Common myeloid progenitor, CD34-positive (primary cell): ENCODE data around the gene WNK2.

Experiments
- CTCF ChIA-PET: fragments of 350-600 bp; sonication (Branson Sonifier 250); formaldehyde crosslinking; loops from one replicate; lab custom pipeline; 2021; ENCODE audit warnings: antibody characterized with exemption; lab: Charles Lee
- POLR2A ChIA-PET: fragments of 350-600 bp; sonication (Branson Sonifier 250); formaldehyde crosslinking; loops from one replicate; lab custom pipeline; 2021; ENCODE audit warnings: antibody characterized with exemption; lab: Charles Lee
- DNase-seq, 3 donors: peaks; one replicate each; pipeline versions ENCODE4 v3.0.0 to v3.0.0-alpha.2; 2013
- H3K27ac ChIP-seq, 2 experiments: 1 replicate in 1 of 2; 2 replicates in 1 of 2; pipeline ENCODE4 v1.7.0; 2013; ENCODE audit warnings: inconsistent platforms in 2 of 2, low read length in 2 of 2, mild to moderate bottlenecking in 2 of 2, low read depth in 1 of 2, moderate library complexity in 1 of 2; ENCODE audit not compliant: severe bottlenecking in 2 of 2, insufficient read depth in 1 of 2, poor library complexity in 1 of 2
- H3K27me3 ChIP-seq, 5 experiments: replicated peaks in 2 of 5; 1 replicate in 3 of 5; 2 replicates in 2 of 5; pipeline versions ENCODE4 v1.6.1 to v1.7.0; 2013; ENCODE audit warnings: low read length in 4 of 5, mild to moderate bottlenecking in 2 of 5, moderate library complexity in 2 of 5, inconsistent platforms in 1 of 5; ENCODE audit not compliant: insufficient read depth in 5 of 5, control insufficient read depth in 4 of 5
- H3K36me3 ChIP-seq, 4 experiments: 1 replicate in 2 of 4; 2 replicates in 2 of 4; pipeline versions ENCODE4 v1.6.1 to v1.7.0; 2013; ENCODE audit warnings: low read length in 3 of 4, control low read depth in 1 of 4, mild to moderate bottlenecking in 1 of 4; ENCODE audit not compliant: control insufficient read depth in 4 of 4, insufficient read depth in 4 of 4
- H3K4me1 ChIP-seq, 4 experiments: 1 replicate in 3 of 4; 2 replicates in 1 of 4; pipeline versions ENCODE4 v1.6.1 to v1.7.1; 2013; ENCODE audit warnings: low read length in 3 of 4, mild to moderate bottlenecking in 3 of 4, control low read depth in 1 of 4, inconsistent platforms in 1 of 4, moderate library complexity in 1 of 4; ENCODE audit not compliant: control insufficient read depth in 4 of 4, insufficient read depth in 4 of 4; ENCODE audit errors: control extremely low read depth in 1 of 4
- H3K4me3 ChIP-seq, 7 experiments: 1 replicate in 4 of 7; 2 replicates in 3 of 7; pipeline versions ENCODE4 v1.5.1 to v1.7.0; 2013; ENCODE audit warnings: mild to moderate bottlenecking in 7 of 7, low read length in 6 of 7, moderate library complexity in 6 of 7, inconsistent platforms in 2 of 7, low read depth in 2 of 7, control low read depth in 1 of 7; ENCODE audit not compliant: insufficient read depth in 4 of 7, control insufficient read depth in 1 of 7; ENCODE audit errors: extremely low read depth in 1 of 7
- H3K9me3 ChIP-seq, 5 experiments: 1 replicate in 4 of 5; 2 replicates in 1 of 5; pipeline versions ENCODE4 v1.6.1 to v1.7.1; 2013; ENCODE audit warnings: low read length in 4 of 5, mild to moderate bottlenecking in 2 of 5, inconsistent platforms in 1 of 5, low read depth in 1 of 5, moderate library complexity in 1 of 5; ENCODE audit not compliant: control insufficient read depth in 4 of 5, insufficient read depth in 2 of 5; ENCODE audit errors: control extremely low read depth in 1 of 5
- WGBS: methylation state at CpG from one replicate; pipeline ENCODE4 v1.1.5; 2013; ENCODE audit not compliant: insufficient coverage; 5-methylcytosine and 5-hydroxymethylcytosine counted together

Gene WNK2

DNA sequence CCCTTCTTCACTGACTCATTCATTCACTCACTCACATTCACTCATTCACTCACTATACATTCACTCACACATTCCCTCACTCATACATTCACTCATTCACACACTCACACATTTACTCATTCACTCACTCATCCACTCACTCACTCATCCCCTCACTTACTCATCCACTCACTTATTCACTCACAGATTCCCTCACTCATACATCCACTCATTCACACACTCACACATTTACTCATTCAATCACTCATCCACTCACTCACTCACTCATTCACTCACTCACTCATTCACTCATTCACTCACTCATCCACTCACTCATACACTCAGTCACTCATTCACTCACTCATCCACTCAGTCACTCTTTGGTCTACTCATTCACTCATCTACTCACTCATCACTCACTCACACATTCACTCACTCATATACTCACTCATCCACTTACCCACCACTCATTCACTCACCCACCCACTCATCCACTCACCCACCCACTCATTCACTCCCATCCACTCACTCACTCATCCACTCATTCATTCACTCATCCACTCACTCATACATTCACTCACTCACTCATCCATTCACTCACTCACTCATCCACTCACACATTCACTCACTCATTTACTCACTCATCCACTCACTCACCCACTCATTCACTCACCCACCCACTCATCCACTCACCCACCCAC is 27.2 kb downstream of the WNK2 start:
- CTCF ChIA-PET = no interaction called here
- no peak overlapping the region for H3K4me3 ChIP-seq
- peaks cover 1 to 8% (median 5%) of the 10 kb centered on the region in 5 experiments for H3K9me3 ChIP-seq
- POLR2A ChIA-PET = no interaction called here
- DNase-seq = no peak
- H3K36me3 ChIP-seq = no peaks in the 10 kb centered on the region
- no peak overlapping the region for H3K27ac ChIP-seq
- no peaks in the 10 kb centered on the region for H3K4me1 ChIP-seq
- H3K27me3 ChIP-seq = peaks cover 0 to 2% (median 0%) of the 10 kb centered on the region in 5 experiments

DNA sequence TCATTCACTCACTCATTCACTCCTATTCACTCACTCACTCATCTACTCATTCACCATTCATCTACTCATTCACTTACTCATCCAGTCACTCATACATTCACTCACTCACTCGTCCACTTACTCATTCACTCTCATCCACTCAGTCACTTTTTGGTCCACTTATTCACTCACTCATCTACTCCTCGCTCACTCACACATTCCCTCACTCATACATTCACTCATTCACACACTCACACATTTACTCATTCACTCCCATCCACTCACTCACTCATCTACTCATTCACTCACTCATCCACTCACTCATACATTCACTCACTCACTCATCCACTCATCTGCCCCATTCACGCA is 27.7 kb downstream of the WNK2 start:
- Histone ChIP-seq H3K27me3 (peaks cover 0 to 2% (median 0%) of the 10 kb centered on the region in 5 experiments), H3K9me3 (peaks cover 3 to 8% (median 7%) of the 10 kb centered on the region in 5 experiments), H3K4me3 (no peak overlapping the region), H3K27ac (no peak overlapping the region), H3K4me1 (no peaks in the 10 kb centered on the region), H3K36me3 (no peaks in the 10 kb centered on the region)
- ChIA-PET CTCF (no interaction called here), POLR2A (no interaction called here)
- WGBS = 98% methylated on average over 3 of the region's 3 CpGs
- DNase-seq = no peak

DNA sequence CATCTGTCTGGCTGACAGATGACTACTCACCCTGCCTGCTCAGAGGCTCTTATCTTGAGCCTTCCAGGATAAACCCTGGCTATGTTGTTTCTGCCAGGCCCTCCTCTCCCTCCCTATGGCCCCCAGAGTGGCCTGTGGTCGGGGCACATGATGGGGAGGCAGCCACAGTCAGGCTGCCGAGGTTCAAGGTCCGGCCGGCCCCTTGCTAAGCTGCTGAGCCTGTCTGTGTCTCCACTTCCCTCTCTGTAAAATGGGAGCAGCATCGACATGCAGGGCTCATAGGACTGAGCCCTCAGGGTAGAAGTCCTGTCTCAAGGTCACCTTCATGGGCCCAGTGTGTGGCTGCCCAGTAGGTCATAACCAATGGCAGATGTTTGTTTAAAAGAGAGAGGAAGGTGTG is 28.5 kb downstream of the WNK2 start:
- no peak for DNase-seq
- CTCF ChIA-PET = no interaction called here
- 87% methylated on average over 5 of the region's 5 CpGs for WGBS
- POLR2A ChIA-PET = no interaction called here
- H3K27me3 ChIP-seq = peaks cover 0 to 2% (median 0%) of the 10 kb centered on the region in 5 experiments
- no peak overlapping the region for H3K4me3 ChIP-seq
- H3K9me3 ChIP-seq = peaks cover 3 to 8% (median 7%) of the 10 kb centered on the region in 5 experiments
- no peak overlapping the region for H3K27ac ChIP-seq
- no peaks in the 10 kb centered on the region for H3K4me1 ChIP-seq
- no peaks in the 10 kb centered on the region for H3K36me3 ChIP-seq

DNA sequence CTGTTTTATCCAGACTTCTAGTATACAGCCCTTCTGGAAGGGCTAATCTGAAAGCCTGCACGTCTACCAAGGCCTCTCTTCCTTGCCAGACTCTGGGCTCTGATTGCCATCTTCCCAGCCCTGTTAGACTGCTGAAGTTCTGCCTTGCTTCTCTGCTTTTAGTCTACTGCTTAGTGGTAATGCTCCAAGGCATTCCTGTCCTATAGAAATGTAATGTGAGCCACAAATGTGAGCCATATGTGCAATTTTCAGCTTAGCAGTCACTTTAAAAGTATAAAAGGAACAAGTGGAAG is 32.1 kb downstream of the WNK2 start:
- 85% methylated on average over 1 of the region's 1 CpG for WGBS
- ChIA-PET POLR2A (no interaction called here), CTCF (no interaction called here)
- Histone ChIP-seq H3K4me3 (no peak overlapping the region), H3K36me3 (no peaks in the 10 kb centered on the region), H3K27ac (no peak overlapping the region), H3K27me3 (peaks cover 0 to 3% (median 0%) of the 10 kb centered on the region in 5 experiments), H3K4me1 (no peaks in the 10 kb centered on the region), H3K9me3 (peaks cover 3 to 8% (median 7%) of the 10 kb centered on the region in 5 experiments)
- no peak for DNase-seq

DNA sequence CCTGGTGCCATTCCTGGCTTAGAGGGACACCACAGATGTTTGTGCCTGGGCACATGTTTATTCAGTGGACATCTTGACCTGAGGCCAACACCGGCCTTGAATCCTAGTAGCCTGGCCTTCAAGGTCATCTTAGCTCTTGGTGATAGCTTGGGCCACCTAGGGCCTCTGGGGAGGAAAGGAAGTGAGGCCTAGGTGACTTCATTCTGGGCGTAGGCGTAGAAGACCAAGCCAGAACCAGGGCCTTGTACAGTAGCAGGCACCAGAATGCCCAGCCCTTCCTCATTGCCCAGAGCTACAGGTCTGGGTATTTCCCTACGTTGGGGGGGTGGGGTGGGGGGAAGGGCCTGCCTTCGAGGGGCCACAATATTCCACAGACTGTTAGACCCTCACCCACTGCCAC is 33.8 kb downstream of the WNK2 start:
- H3K27me3 ChIP-seq = peaks cover 0 to 7% (median 0%) of the 10 kb centered on the region in 5 experiments
- 94% methylated on average over 2 of the region's 5 CpGs for WGBS
- H3K9me3 ChIP-seq = peaks cover 3 to 7% (median 6%) of the 10 kb centered on the region in 5 experiments
- no peaks in the 10 kb centered on the region for H3K36me3 ChIP-seq
- POLR2A ChIA-PET = no interaction called here
- peaks cover 0 to under 1% (median 0%) of the 10 kb centered on the region in 4 experiments for H3K4me1 ChIP-seq
- CTCF ChIA-PET = no interaction called here
- H3K27ac ChIP-seq = no peak overlapping the region
- no peak overlapping the region for H3K4me3 ChIP-seq
- DNase-seq = no peak

DNA sequence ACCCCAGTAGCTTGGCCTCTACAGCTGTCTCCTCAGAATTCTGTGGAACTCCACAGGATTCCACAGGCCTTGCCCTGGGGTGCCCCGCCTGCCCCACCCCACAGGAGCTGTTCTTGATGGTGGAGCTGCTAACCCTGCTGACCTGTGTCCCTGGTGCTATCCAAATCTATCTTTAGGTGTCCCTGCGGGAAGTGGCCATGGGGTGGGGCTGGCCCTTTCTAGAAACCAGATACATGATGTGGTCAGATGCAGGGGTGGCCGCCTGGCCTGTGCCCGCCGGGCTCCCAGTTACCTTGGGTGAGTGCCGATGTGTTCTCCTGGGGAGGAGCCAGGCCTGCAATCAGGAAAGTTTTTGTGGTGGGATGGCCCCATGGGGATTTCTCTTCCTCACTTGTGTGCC is 34.2 kb downstream of the WNK2 start:
- peaks cover 0 to 5% (median 3%) of the 10 kb centered on the region in 4 experiments for H3K4me1 ChIP-seq
- no peak for DNase-seq
- H3K27ac ChIP-seq = no peak overlapping the region
- POLR2A ChIA-PET = no interaction called here
- WGBS = 96% methylated on average over 6 of the region's 6 CpGs
- no peaks in the 10 kb centered on the region for H3K36me3 ChIP-seq
- H3K4me3 ChIP-seq = no peak overlapping the region
- CTCF ChIA-PET = no interaction called here
- H3K9me3 ChIP-seq = peaks cover 3 to 7% (median 6%) of the 10 kb centered on the region in 5 experiments
- peaks cover 0 to 7% (median 0%) of the 10 kb centered on the region in 5 experiments for H3K27me3 ChIP-seq

DNA sequence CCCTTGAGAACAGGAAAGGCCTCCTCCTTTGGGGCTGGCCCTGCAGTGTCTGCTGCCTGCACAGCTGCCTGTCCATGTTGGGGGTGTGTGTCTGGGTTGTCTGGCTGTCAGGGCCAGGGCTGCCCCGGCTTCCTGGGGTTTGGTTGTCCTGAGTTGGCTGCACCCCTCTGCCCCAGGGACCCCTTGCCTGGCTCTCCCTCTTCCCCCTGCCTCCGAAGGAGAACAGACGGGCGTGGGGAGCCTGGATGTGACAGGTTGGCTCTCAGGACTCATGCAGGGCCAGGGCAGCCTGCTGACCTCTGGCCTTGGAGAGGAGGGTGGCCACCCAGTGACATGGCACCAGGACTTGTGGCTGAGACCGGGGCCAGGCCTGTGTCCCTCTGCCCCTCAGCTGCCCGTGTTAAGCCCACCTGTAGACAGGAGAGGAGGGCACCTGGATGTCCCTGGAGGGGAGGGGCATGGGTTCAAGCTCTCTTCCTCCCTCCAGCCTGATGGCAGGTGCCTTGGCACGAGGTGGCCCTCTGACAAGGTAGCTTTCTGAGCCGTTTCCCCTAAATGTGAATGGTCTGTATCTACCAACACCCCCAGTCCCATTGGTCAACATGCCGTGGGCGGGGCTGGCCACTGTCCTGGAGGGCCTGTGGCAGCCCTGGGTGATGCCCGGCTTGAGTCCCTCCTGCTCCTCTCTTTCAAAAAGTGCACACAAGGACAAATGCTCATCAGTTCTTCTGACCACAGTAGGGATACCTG is 34.9 kb downstream of the WNK2 start:
- Histone ChIP-seq H3K36me3 (no peaks in the 10 kb centered on the region), H3K9me3 (peaks cover 3 to 7% (median 6%) of the 10 kb centered on the region in 5 experiments), H3K27me3 (peaks cover 0 to 9% (median 0%) of the 10 kb centered on the region in 5 experiments), H3K4me3 (no peak overlapping the region), H3K4me1 (peaks cover 0 to 12% (median 7%) of the 10 kb centered on the region in 4 experiments), H3K27ac (no peak overlapping the region)
- ChIA-PET POLR2A (no interaction called here), CTCF (no interaction called here)
- WGBS = 96% methylated on average over 7 of the region's 11 CpGs
- no peak for DNase-seq
